Fibroblast of lung (primary cell): ENCODE data around the gene PNPLA3.

Experiments
- EZH2 ChIP-seq: IDR thresholded peaks from 2 replicates; pipeline ENCODE4 v1.5.1; 2012; ENCODE audit warnings: low read length, control low read depth, mild to moderate bottlenecking; ENCODE audit errors: missing control alignments
- TF ChIP-seq, protein P1 (sequence below), 2 donors: IDR thresholded peaks in 1 of 2; conservative IDR thresholded peaks in 1 of 2; 1 replicate in 1 of 2; 2 replicates in 1 of 2; pipeline ENCODE4 v1.5.1; 2011 to 2012; ENCODE audit warnings: low read length in 2 of 2, control low read depth in 1 of 2, inconsistent platforms in 1 of 2, low read depth in 1 of 2, mild to moderate bottlenecking in 1 of 2

- TF ChIP-seq, protein P1, sequence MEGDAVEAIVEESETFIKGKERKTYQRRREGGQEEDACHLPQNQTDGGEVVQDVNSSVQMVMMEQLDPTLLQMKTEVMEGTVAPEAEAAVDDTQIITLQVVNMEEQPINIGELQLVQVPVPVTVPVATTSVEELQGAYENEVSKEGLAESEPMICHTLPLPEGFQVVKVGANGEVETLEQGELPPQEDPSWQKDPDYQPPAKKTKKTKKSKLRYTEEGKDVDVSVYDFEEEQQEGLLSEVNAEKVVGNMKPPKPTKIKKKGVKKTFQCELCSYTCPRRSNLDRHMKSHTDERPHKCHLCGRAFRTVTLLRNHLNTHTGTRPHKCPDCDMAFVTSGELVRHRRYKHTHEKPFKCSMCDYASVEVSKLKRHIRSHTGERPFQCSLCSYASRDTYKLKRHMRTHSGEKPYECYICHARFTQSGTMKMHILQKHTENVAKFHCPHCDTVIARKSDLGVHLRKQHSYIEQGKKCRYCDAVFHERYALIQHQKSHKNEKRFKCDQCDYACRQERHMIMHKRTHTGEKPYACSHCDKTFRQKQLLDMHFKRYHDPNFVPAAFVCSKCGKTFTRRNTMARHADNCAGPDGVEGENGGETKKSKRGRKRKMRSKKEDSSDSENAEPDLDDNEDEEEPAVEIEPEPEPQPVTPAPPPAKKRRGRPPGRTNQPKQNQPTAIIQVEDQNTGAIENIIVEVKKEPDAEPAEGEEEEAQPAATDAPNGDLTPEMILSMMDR (conservative IDR thresholded peaks at IDR 0.05 in 1 of 2, IDR thresholded peaks at IDR 0.05 in 1 of 2; ENCODE audit: low read depth in 1 of 2, low read length in 2 of 2), result no peak
- TF ChIP-seq EZH2, result no peak
These were observed 37.8 kb upstream of the PNPLA3 start for GRCh38 chr22:43885786-43886185.
